GM19025 (cell line): Measurements from ENCODE around the gene EXOSC3.
"Not testable (repeated sequence)": the region's sequence is repeated elsewhere in the genome, so short reads cannot be mapped to it uniquely, and the experiment has no call there.

Source experiments
- ATAC-seq: cut with Tn5 transposase; IDR thresholded peaks from one replicate; pipeline ENCODE4 v1.9.1; 2021; ENCODE audit warnings: mild to moderate bottlenecking, low read depth, moderate library complexity; ENCODE audit not compliant: unreplicated experiment

Gene EXOSC3

DNA sequence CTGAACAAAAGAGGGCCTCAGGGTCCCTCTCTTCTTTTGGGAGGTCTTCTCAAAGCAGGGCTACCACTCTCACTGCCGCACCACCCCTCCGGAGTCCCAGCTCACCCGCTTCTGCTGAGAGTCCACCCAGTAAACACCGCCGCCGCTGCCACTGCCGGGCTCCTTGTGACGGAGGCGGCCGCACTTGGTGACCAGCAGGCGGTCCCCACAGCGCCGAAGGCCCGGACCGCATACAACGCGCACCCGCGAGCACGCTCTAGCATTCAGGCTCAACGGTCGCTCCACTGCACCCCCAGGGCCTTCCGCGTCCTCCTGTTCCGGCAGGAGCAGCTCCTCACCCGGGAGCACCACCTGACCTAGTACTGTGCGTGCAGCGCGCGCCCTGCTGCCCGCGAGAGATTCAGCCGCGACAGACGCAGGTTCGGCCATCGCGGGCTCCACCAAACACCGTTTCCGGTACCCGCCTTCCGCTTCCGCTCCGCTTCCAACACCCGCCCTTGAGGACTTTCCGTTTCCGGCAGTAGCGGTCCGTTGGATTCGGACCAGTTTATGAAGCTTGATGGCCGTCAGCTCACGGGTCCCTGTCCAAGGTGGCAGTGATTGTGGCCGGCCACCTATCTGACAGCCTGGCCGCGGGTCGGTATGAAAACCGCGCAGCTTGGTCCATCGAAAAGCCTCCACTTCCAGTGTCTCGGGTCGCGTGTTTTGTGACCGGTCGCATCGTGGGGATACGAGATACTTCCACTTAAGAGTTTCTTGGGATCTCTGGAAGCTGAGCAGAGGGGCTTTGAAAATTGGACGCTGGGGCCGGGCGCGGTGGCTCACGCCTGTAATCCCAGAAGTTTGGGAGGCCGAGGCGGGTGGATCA is at the start of gene EXOSC3:
Gene EXOSC3 (minus strand): TSS at position 449 of the 868 bp plus-strand sequence. CDS start 20 bp downstream, at position 429.
- peak; percentile 92 for ATAC-seq

- no peak for ATAC-seq
These were observed 42.8 kb upstream of the EXOSC3 start for GRCh38 chr9:37827483-37828165.

- ATAC-seq: not testable (repeated sequence)
These were observed 40.3 kb upstream of the EXOSC3 start for GRCh38 chr9:37825174-37825573.

DNA sequence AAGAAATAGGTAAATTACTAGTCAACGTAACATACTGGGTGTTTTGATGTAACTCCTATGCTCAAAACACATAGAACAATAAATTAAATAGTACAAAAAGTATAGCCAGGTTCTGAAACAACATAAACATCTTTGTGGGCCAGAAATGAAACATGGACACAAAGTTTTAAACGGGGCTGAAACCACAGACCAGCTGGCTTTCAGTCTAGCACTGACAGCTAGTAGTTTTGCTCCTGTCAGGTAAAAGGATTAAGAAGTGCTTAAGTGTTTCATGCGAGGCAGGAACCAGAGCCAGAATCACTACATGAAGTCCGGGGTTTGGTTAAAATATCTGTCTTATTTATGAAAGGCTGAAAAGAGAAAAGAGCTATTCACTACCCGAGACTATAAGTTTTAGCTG is 35.3 kb upstream of the EXOSC3 start:
- ATAC-seq: no peak

GRCh38 chr9:37818849-37819248 is 34.0 kb upstream of the EXOSC3 start:
- no peak for ATAC-seq

DNA sequence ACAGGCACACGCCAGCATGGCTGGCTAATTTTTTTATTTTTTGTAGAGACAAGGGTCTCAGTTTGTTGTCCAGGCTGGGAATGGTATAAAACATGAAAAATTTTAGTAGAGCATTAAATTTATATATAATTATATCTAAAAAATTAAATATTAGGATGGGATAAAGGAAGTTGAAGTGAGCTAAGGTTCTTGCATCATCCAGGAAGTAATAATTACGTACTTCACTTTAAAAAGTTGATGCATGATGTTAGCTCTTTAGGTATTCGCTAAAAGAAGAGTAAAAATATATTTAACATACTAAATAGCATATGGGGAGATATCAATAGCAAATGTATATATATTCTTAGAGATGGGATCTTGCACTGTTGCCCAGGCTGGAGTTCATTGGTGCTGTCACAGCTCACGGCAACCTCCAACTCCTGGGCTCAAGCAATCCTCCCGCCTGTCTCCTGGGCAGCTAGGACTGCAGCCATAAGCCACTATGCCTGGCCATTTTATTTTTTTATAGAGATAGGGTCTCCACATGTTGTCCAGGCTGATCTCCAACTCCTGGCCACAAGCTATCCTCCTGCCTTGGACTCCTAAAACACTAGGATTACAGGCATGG is 28.0 kb upstream of the EXOSC3 start:
- ATAC-seq: no peak

- ATAC-seq: no peak
These were observed 27.1 kb upstream of the EXOSC3 start for GRCh38 chr9:37811906-37812476.

DNA sequence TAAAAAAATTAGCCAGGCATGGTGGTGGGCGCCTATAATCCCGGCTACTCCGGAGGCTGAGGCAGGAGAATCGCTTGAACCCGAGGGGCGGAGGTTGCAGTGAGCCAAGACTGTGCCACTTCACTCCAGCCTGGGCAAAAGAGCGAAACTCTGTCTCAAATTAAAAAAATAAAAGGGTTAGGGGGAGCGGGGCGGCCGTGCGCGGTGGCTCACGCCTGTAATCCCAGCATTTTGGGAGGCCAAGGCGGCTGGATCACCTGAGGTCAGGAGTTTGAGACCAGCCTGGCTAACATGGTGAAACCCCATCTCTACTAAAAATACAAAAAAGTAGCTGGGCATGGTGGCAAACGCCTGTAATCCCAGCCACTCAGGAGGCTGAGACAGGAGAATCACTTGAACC is 24.8 kb upstream of the EXOSC3 start:
- not testable (repeated sequence) for ATAC-seq

DNA sequence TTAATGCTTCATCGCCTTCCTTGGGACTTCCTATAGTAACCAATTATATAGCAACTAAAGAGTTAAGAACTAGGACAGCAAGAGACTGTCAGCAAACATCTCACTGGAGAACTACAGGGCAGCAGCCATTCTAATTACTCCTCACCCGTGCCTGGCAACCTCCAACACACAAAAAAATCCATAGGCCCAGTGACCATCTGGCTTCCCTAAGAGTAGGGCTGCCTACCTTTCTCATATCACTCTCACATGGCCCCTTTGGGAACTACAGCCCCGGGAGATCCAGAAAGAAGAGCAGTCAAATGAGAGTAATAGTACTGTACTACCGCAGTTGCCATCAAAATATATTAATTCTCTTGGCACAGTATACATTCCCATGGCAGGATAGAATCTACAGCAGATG is 21.4 kb upstream of the EXOSC3 start:
- ATAC-seq: no peak

DNA sequence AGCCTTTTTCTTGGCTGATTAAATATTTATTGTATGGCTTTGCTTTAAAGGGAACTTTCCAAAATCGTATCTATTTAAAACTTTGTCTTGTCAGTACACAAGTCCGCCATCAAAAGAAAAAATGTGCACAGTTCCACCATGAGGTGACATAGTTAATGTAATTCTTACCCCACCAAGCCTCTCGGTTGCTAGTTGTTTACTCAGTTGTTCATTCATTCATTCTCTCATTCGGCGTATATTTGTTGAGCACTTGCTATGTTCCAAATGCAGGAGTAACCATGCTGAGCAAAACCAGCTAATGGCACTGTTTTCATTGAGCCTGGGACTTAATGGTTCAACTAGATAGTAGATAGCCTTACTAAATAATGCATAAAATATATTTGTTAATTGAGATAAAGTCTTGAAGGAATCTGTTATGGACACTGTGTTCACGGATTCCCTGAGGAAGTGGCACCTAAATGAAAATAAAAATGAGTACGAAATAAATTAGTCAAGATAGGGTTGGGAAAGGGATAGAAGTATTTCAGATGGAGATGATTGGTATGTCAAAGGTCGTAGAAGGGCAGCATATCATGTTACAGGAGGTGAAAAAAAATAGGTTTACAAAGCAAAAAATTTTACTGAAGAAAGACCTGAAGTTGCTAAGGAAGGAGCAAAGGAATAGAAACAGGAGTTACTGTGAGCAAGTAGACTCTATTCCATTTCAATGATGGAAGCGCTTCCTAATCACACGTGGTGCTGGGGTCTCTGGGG is 17.3 kb upstream of the EXOSC3 start:
- ATAC-seq: no peak

- peak; percentile 32 for ATAC-seq
These were observed 16.5 kb upstream of the EXOSC3 start for GRCh38 chr9:37801287-37801850.

DNA sequence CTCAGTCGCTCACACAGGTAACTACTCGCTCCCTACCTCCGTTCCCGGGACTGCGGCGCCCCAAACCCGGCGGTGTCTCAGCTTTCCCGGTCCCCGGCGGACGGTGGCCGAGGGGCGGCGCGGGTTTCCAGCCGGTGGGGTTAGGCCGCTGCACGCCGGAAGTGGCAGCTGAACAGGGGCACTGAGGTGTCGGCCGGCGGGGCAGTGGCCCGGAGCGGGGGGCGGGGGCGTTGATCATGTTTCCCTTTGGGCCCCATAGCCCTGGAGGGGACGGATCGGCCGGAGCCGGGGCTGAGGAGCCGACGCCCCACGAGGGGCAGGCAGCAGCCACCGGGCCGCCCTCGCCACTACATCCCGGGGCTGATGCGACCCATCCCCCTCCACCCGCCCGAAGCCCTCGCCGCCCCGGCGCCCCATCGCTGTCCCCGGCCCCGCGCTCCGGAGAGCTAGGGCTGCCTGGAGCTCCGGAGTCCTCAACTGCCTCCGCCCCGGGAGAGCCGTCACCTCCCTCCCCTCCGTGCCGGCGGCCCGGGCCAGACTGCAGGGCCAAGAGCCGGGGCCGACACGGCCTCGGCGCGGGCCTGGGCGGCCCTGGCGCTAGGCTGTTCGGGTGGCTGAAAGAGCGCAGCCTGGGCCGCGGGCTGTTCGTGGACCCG is 15.9 kb upstream of the EXOSC3 start, which contains the start of gene DCAF10:
Gene DCAF10 (plus strand): TSS at position 167 of the 656 bp plus-strand sequence. CDS start 70 bp downstream, at position 237.
- ATAC-seq: peak; percentile 66

GRCh38 chr9:37798677-37799076 is 13.8 kb upstream of the EXOSC3 start:
- no peak for ATAC-seq

DNA sequence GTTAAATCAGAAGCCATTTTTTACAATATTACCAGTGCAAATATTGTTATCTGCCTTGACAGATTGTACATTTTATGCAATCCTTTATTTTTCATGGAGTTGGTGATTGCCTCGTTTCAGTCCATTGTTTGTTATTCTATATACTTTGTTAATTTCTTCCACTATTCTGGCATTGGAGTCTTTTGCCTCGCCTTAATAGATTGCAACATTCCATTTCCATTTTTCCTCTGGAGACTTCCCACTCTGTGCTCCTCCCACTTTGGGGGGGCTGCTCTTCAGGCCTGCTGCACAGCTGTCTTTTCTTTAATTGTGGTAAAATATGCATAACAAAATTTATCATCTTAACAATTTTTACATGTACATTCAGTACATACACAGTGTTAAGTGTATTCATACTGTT is 11.4 kb upstream of the EXOSC3 start:
- ATAC-seq: no peak

- ATAC-seq: no peak
These were observed 7.3 kb upstream of the EXOSC3 start for GRCh38 chr9:37792122-37792521.

DNA sequence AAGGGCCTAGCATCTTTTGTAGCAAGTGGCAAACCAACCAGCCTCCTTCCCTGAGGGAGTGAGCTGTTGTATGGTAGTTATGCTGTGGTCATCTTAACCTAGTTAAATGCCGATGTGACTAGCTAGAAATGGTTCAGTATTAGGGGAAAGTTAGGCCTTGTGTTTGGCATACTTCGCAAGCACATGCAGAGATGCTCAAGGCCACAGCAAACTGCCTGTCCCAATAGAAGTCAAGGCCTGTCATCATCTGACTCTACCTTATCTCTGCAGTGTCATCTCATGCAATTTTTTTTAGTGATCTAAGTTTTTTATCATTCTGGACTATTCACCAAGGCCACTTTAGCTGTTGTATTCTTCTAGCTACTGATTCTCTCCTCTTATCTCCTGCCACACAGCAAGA is 5.2 kb upstream of the EXOSC3 start:
- ATAC-seq: no peak

DNA sequence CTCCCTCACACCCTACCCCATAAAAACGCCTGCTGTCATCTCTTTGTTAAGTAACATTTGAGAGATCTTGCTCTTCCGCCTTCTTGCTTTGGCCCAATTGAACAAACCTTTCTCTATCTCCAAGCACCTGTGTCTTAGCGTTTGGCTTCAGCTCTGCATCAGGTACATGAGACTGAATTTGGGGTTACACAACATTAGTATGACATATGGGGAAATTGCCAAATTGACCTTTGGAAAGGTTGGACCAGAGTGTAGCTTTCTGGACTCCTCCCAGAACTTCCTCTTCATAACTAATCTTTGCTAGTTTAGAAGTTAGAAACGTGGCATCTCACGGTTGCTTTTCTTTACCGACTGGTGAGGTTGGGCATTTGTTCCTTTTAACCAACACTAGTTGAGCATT is 3.5 kb upstream of the EXOSC3 start:
- ATAC-seq: no peak

GRCh38 chr9:37787059-37787458 is 2.2 kb upstream of the EXOSC3 start:
- no peak for ATAC-seq

DNA sequence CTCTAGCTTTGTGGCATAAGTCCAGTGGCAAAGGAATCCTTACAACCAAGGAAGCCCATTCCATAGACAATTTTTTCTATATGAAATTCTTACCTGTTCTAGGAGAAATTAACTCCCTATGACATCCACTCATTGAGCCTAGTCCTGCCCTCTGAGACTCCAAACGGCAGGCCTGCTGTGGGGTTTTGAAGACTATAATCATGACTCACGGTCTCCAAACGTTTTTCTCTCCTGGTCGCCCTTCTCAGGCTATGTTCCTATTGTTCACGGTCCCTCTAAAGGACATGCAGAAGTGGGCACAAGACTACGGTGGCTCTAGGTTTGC is 611 bp downstream of the EXOSC3 start:
- no peak for ATAC-seq

- no peak for ATAC-seq
These were observed 6.3 kb downstream of the EXOSC3 start for GRCh38 chr9:37778534-37778933.
